Measurements from ENCODE around the gene MTMR6. TPM values are rescaled to one million over a fixed set of nuclear protein-coding genes. Genes with fewer than 3 reads are reported as not detected.
A peak's percentile ranks its signal among the peaks of the same experiment; 100 is the strongest.

The MTMR6 gene
- total RNA-seq, 2 experiments from 2014 or later: 10.7 to 11.1 TPM

- ChIA-PET CTCF (interaction anchor here (1.2 kb wide), 1 partner anchor 132 kb away, joined by 3 read pairs; no protein-coding TSS in a partner anchor), POLR2A (no interaction called here)
- intact Hi-C loops (cut with DNase I, micrococcal nuclease): no loop called here
- ATAC-seq: no peak
- Mint-ChIP-seq H3K36me3 (ENCODE audit: low read depth) (peaks cover 30% of the 10 kb centered on the region), H3K27me3 (no peaks in the 10 kb centered on the region), H3K4me1 (no peaks in the 10 kb centered on the region), H3K9me3 (ENCODE audit: low read depth) (no peaks in the 10 kb centered on the region), H3K27ac (no peak overlapping the region), H3K4me3 (no peak overlapping the region)
- DNase-seq: no peak
These were observed 43.2 kb downstream of the MTMR6 start for GRCh38 chr13:25244123-25244522.

DNA sequence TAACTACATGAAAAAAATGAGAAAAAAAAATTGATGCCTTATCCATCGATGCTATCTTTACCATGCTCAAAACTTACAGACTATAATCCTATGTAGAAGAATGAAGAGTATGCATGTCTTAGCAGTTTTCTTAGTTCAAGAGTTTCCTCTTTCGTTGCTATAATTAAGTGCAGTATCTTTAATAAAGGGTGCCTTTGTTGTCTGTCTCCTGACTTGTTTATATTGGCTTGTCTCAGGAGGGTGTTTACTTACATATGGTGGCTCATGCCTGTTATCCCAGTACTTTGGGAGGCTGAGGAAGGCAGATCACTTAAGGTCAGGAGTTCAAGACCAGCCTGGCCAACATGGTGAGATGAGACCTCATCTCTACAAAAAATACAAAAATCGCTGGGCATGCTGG is 44.3 kb downstream of the MTMR6 start:
- Mint-ChIP-seq H3K27ac (no peak overlapping the region), H3K36me3 (ENCODE audit: low read depth) (peaks cover 28% of the 10 kb centered on the region), H3K4me1 (no peaks in the 10 kb centered on the region), H3K9me3 (ENCODE audit: low read depth) (no peaks in the 10 kb centered on the region), H3K27me3 (no peaks in the 10 kb centered on the region), H3K4me3 (no peak overlapping the region)
- POLR2A ChIA-PET: no interaction called here
- DNase-seq: no peak
- intact Hi-C loops (cut with DNase I, micrococcal nuclease): no loop called here
- ATAC-seq: no peak
- CTCF ChIA-PET: no interaction called here

DNA sequence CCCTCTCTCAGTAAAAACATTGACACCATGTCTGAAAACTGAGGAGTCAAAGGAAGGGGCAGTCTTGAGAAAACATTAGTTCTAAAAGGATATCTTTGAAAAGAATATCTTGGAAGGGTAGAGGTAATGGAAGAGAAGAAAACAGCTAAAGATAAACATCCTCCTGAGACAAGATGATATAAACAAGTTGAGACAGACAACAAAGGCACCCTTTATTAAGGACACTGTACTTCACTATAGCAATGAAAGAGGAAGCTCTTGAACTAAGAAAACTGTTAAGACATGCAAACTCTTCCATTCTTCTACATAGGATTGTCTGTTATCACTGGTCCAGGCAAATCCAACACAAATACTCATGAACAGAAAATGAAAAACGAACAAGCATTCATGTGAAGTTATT is 46.3 kb downstream of the MTMR6 start:
- ChIA-PET POLR2A (no interaction called here), CTCF (interaction anchor here (0.6 kb wide), 1 partner anchor 27 kb away, joined by 3 read pairs; no protein-coding TSS in a partner anchor)
- intact Hi-C loops (cut with DNase I, micrococcal nuclease): no loop called here
- Mint-ChIP-seq H3K27me3 (no peaks in the 10 kb centered on the region), H3K27ac (no peak overlapping the region), H3K4me1 (no peaks in the 10 kb centered on the region), H3K4me3 (no peak overlapping the region), H3K9me3 (ENCODE audit: low read depth) (no peaks in the 10 kb centered on the region), H3K36me3 (ENCODE audit: low read depth) (peaks cover 25% of the 10 kb centered on the region)
- no peak for DNase-seq
- ATAC-seq: no peak

DNA sequence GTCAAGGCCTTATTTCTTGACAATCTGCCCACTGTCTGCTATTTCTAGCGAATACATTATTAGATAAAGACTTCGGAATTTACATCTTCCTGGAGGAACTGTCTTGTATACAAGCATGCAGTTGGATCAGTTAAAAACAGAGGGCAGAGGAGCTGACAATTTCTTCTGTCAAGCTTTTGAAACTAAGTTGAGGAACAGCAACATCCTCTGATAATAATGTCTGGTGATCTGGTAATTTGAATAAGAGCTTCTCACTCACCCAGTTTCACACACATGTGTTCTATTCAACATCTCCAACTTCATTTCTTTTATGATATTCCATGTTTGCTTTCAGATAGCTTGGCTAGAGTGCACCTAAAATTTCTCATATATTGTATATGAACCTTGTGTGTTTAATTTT is 50.2 kb downstream of the MTMR6 start:
- intact Hi-C loops (cut with DNase I, micrococcal nuclease): no loop called here
- no peak overlapping the region for H3K27ac Mint-ChIP-seq
- ATAC-seq (no peak), DNase-seq (no peak)
- peaks cover 3% of the 10 kb centered on the region for H3K4me1 Mint-ChIP-seq
- peaks cover 8% of the 10 kb centered on the region for H3K36me3 Mint-ChIP-seq (ENCODE audit: low read depth)
- ChIA-PET CTCF (interaction anchor here (0.6 to 1.0 kb wide), 2 partner anchors 21 to 35 kb away, joined by 3 to 6 read pairs; no protein-coding TSS in a partner anchor), POLR2A (no interaction called here)
- H3K4me3 Mint-ChIP-seq: no peak overlapping the region
- H3K9me3 Mint-ChIP-seq (ENCODE audit: low read depth): no peaks in the 10 kb centered on the region
- peaks cover 2% of the 10 kb centered on the region for H3K27me3 Mint-ChIP-seq

- H3K36me3 Mint-ChIP-seq (ENCODE audit: low read depth): no peaks in the 10 kb centered on the region
- intact Hi-C loops (cut with DNase I, micrococcal nuclease): loop anchor here (1.0 to 2.0 kb wide), 3 partner anchors 53 to 141 kb away; partner anchors contain the start of gene MTMR6 (in 1 of the 2)
- H3K27ac Mint-ChIP-seq: no peak overlapping the region
- ATAC-seq (no peak), DNase-seq (no peak)
- H3K4me3 Mint-ChIP-seq: no peak overlapping the region
- H3K9me3 Mint-ChIP-seq (ENCODE audit: low read depth): no peaks in the 10 kb centered on the region
- POLR2A ChIA-PET: interaction anchor here (0.6 kb wide), 1 partner anchor 259 kb away, joined by 3 read pairs; no protein-coding TSS in a partner anchor
- CTCF ChIA-PET: interaction anchor here (0.7 to 1.6 kb wide), 7 partner anchors 10 to 143 kb away, joined by 3 to 10 read pairs (median 3); no protein-coding TSS in a partner anchor
- peaks cover 4% of the 10 kb centered on the region for H3K27me3 Mint-ChIP-seq
- peaks cover 3% of the 10 kb centered on the region for H3K4me1 Mint-ChIP-seq
These were observed 53.4 kb downstream of the MTMR6 start for GRCh38 chr13:25233861-25234260.

DNA sequence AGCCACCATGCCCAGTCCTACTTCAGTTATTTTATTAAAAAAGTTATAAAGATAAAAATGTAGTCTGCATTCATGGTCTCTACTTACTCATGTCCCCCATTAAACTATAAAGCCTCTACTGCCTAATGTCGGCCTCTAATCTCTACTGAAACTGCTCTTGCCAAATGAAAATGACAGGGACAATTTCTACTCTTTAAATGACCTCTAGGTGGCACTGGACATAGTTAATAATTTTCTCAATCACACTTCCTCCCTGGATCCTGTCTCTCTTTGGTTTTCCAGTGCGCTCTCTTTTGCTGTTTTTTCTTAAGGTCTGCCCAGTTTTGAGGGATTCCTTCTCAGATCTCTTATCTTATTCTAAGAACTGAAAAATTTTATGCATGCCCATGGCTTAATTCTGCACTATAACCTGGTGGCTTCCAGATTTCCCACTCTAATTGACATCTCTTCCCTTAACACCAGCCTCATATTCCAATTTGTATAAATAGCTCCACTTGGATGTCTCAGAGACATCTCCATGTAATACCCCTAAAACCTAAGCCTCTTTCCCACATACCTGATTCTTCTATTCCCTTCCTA is 54.3 kb downstream of the MTMR6 start:
- H3K27ac Mint-ChIP-seq: no peak overlapping the region
- CTCF ChIA-PET: interaction anchor here (0.7 to 1.6 kb wide), 6 partner anchors 43 to 144 kb away, joined by 3 to 10 read pairs (median 4); no protein-coding TSS in a partner anchor

GRCh38 chr13:25231517-25231916 is 55.8 kb downstream of the MTMR6 start:
- CTCF ChIA-PET: interaction anchor here (1.5 to 1.8 kb wide), 2 partner anchors 9 to 144 kb away, joined by 4 read pairs; no protein-coding TSS in a partner anchor
- Mint-ChIP-seq H3K36me3 (ENCODE audit: low read depth) (no peaks in the 10 kb centered on the region), H3K9me3 (ENCODE audit: low read depth) (no peaks in the 10 kb centered on the region), H3K4me1 (peaks cover 3% of the 10 kb centered on the region), H3K27me3 (peaks cover 4% of the 10 kb centered on the region), H3K4me3 (no peak overlapping the region), H3K27ac (no peak overlapping the region)
- intact Hi-C loops (cut with DNase I, micrococcal nuclease): no loop called here
- POLR2A ChIA-PET: no interaction called here
- ATAC-seq (no peak), DNase-seq (no peak)

More for the DNA sequence above, 54.3 kb downstream of the MTMR6 start:
- Mint-ChIP-seq H3K27me3 (peaks cover 4% of the 10 kb centered on the region), H3K9me3 (ENCODE audit: low read depth) (no peaks in the 10 kb centered on the region), H3K36me3 (ENCODE audit: low read depth) (no peaks in the 10 kb centered on the region), H3K4me1 (peaks cover 3% of the 10 kb centered on the region), H3K4me3 (no peak overlapping the region)
- intact Hi-C loops (cut with DNase I, micrococcal nuclease): loop anchor here (1.0 to 2.0 kb wide), 3 partner anchors 54 to 142 kb away; partner anchors contain the start of gene MTMR6 (in 1 of the 2)
- POLR2A ChIA-PET: no interaction called here
- ATAC-seq: peak; percentile 42
- DNase-seq: no peak

GRCh38 chr13:25227690-25228089 is 59.6 kb downstream of the MTMR6 start:
- no peak overlapping the region for H3K4me3 Mint-ChIP-seq
- ChIA-PET CTCF (no interaction called here), POLR2A (no interaction called here)
- H3K36me3 Mint-ChIP-seq (ENCODE audit: low read depth): no peaks in the 10 kb centered on the region
- peaks cover 5% of the 10 kb centered on the region for H3K27me3 Mint-ChIP-seq
- intact Hi-C loops (cut with DNase I, micrococcal nuclease): no loop called here
- H3K27ac Mint-ChIP-seq: no peak overlapping the region
- ATAC-seq (no peak), DNase-seq (no peak)
- no peaks in the 10 kb centered on the region for H3K9me3 Mint-ChIP-seq (ENCODE audit: low read depth)
- H3K4me1 Mint-ChIP-seq: no peaks in the 10 kb centered on the region

- Mint-ChIP-seq H3K9me3 (ENCODE audit: low read depth) (no peaks in the 10 kb centered on the region), H3K4me1 (no peaks in the 10 kb centered on the region), H3K27me3 (peaks cover 7% of the 10 kb centered on the region), H3K36me3 (ENCODE audit: low read depth) (no peaks in the 10 kb centered on the region), H3K27ac (no peak overlapping the region), H3K4me3 (no peak overlapping the region)
- ChIA-PET CTCF (no interaction called here), POLR2A (no interaction called here)
- DNase-seq (no peak), ATAC-seq (no peak)
- intact Hi-C loops (cut with DNase I, micrococcal nuclease): no loop called here
These were observed 61.3 kb downstream of the MTMR6 start for GRCh38 chr13:25225970-25226369.

DNA sequence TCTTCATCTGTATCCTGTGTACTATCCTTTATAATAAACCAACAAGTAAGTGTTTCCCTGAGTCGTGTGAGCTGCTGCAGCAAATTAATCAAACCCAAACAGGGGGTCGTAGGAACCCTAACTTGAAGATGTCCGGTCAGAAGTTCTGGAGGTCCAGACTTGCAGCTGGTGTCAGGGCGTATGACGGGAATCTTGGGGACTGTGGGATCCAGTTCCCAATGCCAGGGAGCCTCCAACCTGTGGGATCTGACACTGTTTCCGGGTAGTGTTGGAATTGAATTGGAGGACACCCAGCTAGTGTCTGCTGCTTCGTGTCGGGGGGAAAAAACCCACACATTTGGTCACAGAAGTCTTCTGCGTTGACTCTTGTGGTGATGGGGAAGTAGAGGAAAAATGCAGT is 63.1 kb downstream of the MTMR6 start:
- Mint-ChIP-seq H3K27me3 (peaks cover 7% of the 10 kb centered on the region), H3K4me1 (no peaks in the 10 kb centered on the region), H3K27ac (no peak overlapping the region), H3K9me3 (ENCODE audit: low read depth) (no peaks in the 10 kb centered on the region), H3K4me3 (no peak overlapping the region), H3K36me3 (ENCODE audit: low read depth) (no peaks in the 10 kb centered on the region)
- POLR2A ChIA-PET: no interaction called here
- intact Hi-C loops (cut with DNase I, micrococcal nuclease): no loop called here
- CTCF ChIA-PET: interaction anchor here (1.2 kb wide), 1 partner anchor 10 kb away, joined by 3 read pairs; no protein-coding TSS in a partner anchor
- no peak for ATAC-seq
- DNase-seq: no peak

DNA sequence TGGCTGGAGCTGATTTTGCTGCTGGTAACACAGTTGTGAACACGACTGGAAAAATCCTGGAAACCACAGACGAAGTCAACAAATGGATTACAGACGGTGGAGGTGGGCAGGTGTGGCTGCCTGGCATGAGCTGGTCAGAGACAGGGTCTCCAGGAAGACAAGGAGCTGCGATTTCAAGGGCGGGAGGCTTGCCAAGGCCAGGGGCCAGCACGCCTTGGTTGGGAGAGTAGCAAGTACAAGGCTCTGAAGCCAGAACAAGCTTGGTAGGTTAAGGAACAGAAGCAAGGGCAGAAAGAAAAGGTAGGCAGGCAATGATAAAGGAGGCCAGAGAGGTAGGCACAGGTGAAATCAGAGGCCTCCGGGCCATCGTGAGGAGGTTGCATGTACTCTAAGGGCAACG is 64.5 kb downstream of the MTMR6 start:
- intact Hi-C loops (cut with DNase I, micrococcal nuclease): no loop called here
- H3K9me3 Mint-ChIP-seq (ENCODE audit: low read depth): no peaks in the 10 kb centered on the region
- no peaks in the 10 kb centered on the region for H3K4me1 Mint-ChIP-seq
- no peak overlapping the region for H3K4me3 Mint-ChIP-seq
- H3K27me3 Mint-ChIP-seq: peaks cover 5% of the 10 kb centered on the region
- DNase-seq (no peak), ATAC-seq (no peak)
- no peak overlapping the region for H3K27ac Mint-ChIP-seq
- ChIA-PET CTCF (interaction anchor here (0.6 to 1.4 kb wide), 3 partner anchors 9 to 198 kb away, joined by 3 to 4 read pairs (median 4); no protein-coding TSS in a partner anchor), POLR2A (no interaction called here)
- no peaks in the 10 kb centered on the region for H3K36me3 Mint-ChIP-seq (ENCODE audit: low read depth)

- Mint-ChIP-seq H3K36me3 (ENCODE audit: low read depth) (no peaks in the 10 kb centered on the region), H3K4me3 (no peak overlapping the region), H3K27ac (no peak overlapping the region), H3K4me1 (no peaks in the 10 kb centered on the region), H3K27me3 (peaks cover 2% of the 10 kb centered on the region), H3K9me3 (ENCODE audit: low read depth) (no peaks in the 10 kb centered on the region)
- ATAC-seq: no peak
- DNase-seq: no peak
- ChIA-PET POLR2A (no interaction called here), CTCF (interaction anchor here (0.6 kb wide), 2 partner anchors 21 to 164 kb away, joined by 3 read pairs; no protein-coding TSS in a partner anchor)
- intact Hi-C loops (cut with DNase I, micrococcal nuclease): no loop called here
These were observed 69.3 kb downstream of the MTMR6 start for GRCh38 chr13:25218019-25218418.

All from activated CD4-positive, alpha-beta T cell treated with anti-CD3 and anti-CD28 coated beads for 36 hours (primary cell).